KMS-11 (cell line): Measurements from ENCODE around the gene TSEN2.

Experiments
- H2AFZ ChIP-seq: fragments of 200-600 bp; sonication (generic); 2 replicates; pipeline ENCODE4 v1.6.1; 2016; ENCODE audit warnings: antibody characterized with exemption, mixed run types, low read depth
- H3K27ac ChIP-seq: fragments of 200-600 bp; sonication (generic); 2 replicates; pipeline ENCODE4 v1.6.1; 2016; ENCODE audit warnings: mild to moderate bottlenecking, mixed run types
- H3K27me3 ChIP-seq: fragments of 200-600 bp; sonication (generic); 2 replicates; pipeline ENCODE4 v1.6.1; 2017; ENCODE audit warnings: mild to moderate bottlenecking, low read depth, mixed run types, moderate library complexity; ENCODE audit not compliant: insufficient read depth
- H3K36me3 ChIP-seq: fragments of 200-600 bp; sonication (generic); 2 replicates; pipeline ENCODE4 v1.6.1; 2017; ENCODE audit warnings: mild to moderate bottlenecking, mixed run types; ENCODE audit not compliant: insufficient read depth
- H3K4me1 ChIP-seq: fragments of 200-600 bp; sonication (generic); 2 replicates; pipeline ENCODE4 v1.6.1; 2016; ENCODE audit warnings: mild to moderate bottlenecking, low read depth, mixed run types; ENCODE audit not compliant: poor library complexity, severe bottlenecking
- H3K4me2 ChIP-seq: fragments of 200-600 bp; sonication (generic); 2 replicates; pipeline ENCODE4 v1.7.0; 2016; ENCODE audit warnings: mild to moderate bottlenecking, mixed run types
- H3K4me3 ChIP-seq: fragments of 200-600 bp; sonication (generic); IDR thresholded peaks from 2 replicates; pipeline ENCODE4 v1.6.1; 2017; ENCODE audit warnings: low read depth, low read length, mixed read lengths; ENCODE audit not compliant: insufficient read depth
- H3K79me2 ChIP-seq: fragments of 200-600 bp; sonication (generic); 2 replicates; pipeline ENCODE4 v1.6.1; 2016; ENCODE audit warnings: low read depth, mixed run types; ENCODE audit not compliant: insufficient read depth
- H3K9ac ChIP-seq: fragments of 200-600 bp; sonication (generic); 2 replicates; pipeline ENCODE4 v1.6.1; 2016; ENCODE audit warnings: mild to moderate bottlenecking, mixed run types
- H4K20me1 ChIP-seq: fragments of 200-600 bp; sonication (generic); 2 replicates; pipeline ENCODE4 v1.6.1; 2016; ENCODE audit warnings: mild to moderate bottlenecking, mixed run types; ENCODE audit not compliant: insufficient read depth
- TF ChIP-seq, protein P1 (sequence below): fragments of 200-600 bp; sonication (generic); conservative IDR thresholded peaks from 2 replicates; pipeline ENCODE4 v1.6.1; 2017; ENCODE audit warnings: low read depth, mild to moderate bottlenecking, antibody characterized with exemption, low read length, moderate library complexity, mixed read lengths

TSEN2 gene

DNA sequence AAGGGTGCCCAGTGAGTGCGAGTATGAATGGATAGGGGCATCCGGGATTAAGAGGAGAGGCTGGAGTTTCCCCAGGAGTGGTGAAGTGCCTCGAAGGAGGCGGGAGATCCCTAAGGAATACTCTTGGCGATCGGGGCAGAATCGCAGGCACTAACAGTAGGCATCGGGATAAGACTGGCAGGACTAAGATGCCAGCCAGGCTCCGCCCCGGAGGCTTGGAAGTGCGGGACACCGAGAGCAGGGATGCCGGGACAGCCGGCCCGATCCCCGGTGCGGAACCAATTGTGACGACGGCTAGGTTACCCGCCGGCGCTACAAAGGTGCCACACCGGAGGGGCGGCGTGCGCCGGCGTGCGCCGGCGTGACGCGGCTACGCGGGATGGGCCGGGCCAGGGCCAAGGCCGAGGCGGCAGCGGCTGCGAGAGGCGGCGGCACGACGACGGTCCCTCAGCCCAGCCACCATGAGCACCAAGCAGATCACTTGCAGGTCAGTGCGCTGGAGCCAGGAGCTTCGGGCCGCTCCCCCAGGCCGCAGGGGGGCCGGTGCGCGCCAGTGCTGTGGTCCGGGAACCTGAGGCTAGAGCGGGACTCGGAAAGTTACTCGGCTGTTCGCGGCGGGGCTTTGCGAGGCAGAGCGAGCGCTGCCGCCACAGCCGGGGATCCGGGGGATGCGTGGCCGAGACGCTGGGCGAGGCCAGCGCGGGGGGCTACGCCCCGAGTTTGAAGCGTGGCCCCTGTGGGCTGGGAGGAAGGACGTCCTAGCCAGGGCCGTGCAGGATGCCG, 72.6 kb downstream of the TSEN2 start, which contains the start of gene MKRN2:
TSS of gene MKRN2 (plus strand) at position 398 of the 783 bp plus-strand sequence. CDS start at position 462, 64 bp downstream.
- H3K79me2 ChIP-seq, result peaks cover 44% of the 10 kb centered on the region
- H3K9ac ChIP-seq, result peak within 1 kb of the TSS; percentile 69; the same call in 1 of the 2 replicates
- peaks cover 9% of the 10 kb centered on the region; the same call in 1 of the 2 replicates for H4K20me1 ChIP-seq
- H2AFZ ChIP-seq, result peak within 1 kb of the TSS; percentile 97
- H3K36me3 ChIP-seq, result no peaks in the 10 kb centered on the region
- H3K4me3 ChIP-seq, result no peak within 1 kb of the TSS
- H3K27ac ChIP-seq, result peak within 1 kb of the TSS; percentile 63
- H3K4me2 ChIP-seq, result peak within 1 kb of the TSS; percentile 78
- H3K4me1 ChIP-seq, result peaks cover 32% of the 10 kb centered on the region
- no peaks in the 10 kb centered on the region for H3K27me3 ChIP-seq
- TF ChIP-seq, protein P1, sequence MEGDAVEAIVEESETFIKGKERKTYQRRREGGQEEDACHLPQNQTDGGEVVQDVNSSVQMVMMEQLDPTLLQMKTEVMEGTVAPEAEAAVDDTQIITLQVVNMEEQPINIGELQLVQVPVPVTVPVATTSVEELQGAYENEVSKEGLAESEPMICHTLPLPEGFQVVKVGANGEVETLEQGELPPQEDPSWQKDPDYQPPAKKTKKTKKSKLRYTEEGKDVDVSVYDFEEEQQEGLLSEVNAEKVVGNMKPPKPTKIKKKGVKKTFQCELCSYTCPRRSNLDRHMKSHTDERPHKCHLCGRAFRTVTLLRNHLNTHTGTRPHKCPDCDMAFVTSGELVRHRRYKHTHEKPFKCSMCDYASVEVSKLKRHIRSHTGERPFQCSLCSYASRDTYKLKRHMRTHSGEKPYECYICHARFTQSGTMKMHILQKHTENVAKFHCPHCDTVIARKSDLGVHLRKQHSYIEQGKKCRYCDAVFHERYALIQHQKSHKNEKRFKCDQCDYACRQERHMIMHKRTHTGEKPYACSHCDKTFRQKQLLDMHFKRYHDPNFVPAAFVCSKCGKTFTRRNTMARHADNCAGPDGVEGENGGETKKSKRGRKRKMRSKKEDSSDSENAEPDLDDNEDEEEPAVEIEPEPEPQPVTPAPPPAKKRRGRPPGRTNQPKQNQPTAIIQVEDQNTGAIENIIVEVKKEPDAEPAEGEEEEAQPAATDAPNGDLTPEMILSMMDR, result no peak

DNA sequence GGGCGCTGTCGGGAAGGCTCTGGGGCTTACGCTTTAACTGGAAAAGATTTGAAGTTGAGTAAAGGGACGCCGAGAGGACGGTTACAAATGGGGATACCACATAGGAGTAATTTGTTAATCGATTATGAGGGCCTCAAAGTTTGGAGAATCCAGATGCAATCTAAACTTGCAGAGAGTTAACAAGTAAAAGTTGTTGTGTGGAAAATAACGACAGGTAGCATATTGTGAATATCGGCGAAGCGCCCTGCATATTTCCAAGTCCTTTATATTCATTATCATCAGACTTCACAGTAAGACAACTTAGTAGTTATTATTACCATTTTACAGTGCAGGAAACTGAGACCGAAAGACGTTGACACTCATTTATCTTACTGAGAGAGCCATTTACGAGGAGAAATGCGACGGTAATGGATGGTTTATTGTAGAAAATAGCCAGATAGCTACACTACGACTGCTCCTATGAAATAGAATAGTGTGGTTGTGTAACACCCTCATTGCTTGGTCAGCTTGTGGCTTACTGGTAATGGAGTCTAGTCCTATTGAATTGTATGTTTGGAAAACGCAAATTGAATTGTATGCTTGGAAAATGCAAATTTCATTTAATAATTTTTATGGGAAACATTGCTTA, 73.3 kb downstream of the TSEN2 start:
- H3K4me1 ChIP-seq, result peaks cover 32% of the 10 kb centered on the region
- H3K4me2 ChIP-seq, result peak overlapping the region; percentile 78
- no peaks in the 10 kb centered on the region for H3K27me3 ChIP-seq
- H3K4me3 ChIP-seq, result no peak overlapping the region
- TF ChIP-seq, protein P1, result no peak
- peak overlapping the region; percentile 97 for H2AFZ ChIP-seq
- peaks cover 9% of the 10 kb centered on the region; the same call in 1 of the 2 replicates for H4K20me1 ChIP-seq
- H3K27ac ChIP-seq, result peak overlapping the region; percentile 63
- H3K9ac ChIP-seq, result peak overlapping the region; percentile 69; the same call in 1 of the 2 replicates
- no peaks in the 10 kb centered on the region for H3K36me3 ChIP-seq
- H3K79me2 ChIP-seq, result peaks cover 44% of the 10 kb centered on the region

DNA sequence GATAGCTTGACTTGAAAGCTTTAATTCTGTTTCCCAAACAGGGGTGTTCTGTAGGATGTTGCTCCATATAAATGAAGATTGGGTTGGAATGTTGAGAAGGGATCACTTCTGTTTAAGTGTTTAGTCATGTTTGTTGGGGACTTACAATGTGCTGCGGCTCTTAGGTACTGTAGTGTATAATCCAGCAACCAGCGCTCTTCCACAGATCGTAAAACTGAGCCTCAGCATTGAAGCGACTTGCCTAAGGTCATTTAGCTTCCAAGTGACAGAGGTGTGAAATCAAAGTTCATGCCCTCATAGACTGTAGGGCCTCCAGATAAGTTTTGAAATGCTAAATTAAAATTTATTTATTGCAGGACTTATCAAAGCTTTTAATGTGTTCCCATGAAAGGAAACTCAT, 74.4 kb downstream of the TSEN2 start:
- no peaks in the 10 kb centered on the region for H3K27me3 ChIP-seq
- peaks cover 32% of the 10 kb centered on the region for H3K4me1 ChIP-seq
- no peaks in the 10 kb centered on the region for H3K36me3 ChIP-seq
- peaks cover 46% of the 10 kb centered on the region for H3K79me2 ChIP-seq
- no peak overlapping the region for H3K9ac ChIP-seq
- H4K20me1 ChIP-seq, result peaks cover 9% of the 10 kb centered on the region; the same call in 1 of the 2 replicates
- no peak overlapping the region for H3K27ac ChIP-seq
- peak overlapping the region; percentile 78; the same call in 1 of the 2 replicates for H3K4me2 ChIP-seq
- H3K4me3 ChIP-seq, result no peak overlapping the region
- TF ChIP-seq, protein P1, result no peak
- no peak overlapping the region for H2AFZ ChIP-seq

DNA sequence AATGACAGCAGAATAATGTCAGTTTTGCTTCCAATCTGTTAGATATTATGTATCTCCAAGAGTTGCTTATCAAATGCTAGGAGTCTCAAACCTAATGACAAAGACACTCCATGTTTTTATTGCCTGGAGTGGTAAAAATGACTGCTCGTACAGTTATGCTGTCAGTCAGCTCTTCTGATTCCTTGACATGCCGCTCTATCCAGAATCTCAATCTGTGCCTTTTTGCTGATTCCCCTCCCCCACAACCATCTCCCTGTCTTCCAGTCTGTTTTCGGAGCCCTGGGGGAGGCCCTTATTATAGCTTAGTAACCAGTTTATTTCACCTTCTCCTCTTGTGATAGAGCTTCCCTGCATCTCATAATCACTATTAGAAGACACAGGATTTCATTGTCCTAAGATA, 75.2 kb downstream of the TSEN2 start:
- no peak overlapping the region for H3K9ac ChIP-seq
- no peak overlapping the region for H3K4me2 ChIP-seq
- no peaks in the 10 kb centered on the region for H3K27me3 ChIP-seq
- peaks cover 9% of the 10 kb centered on the region; the same call in 1 of the 2 replicates for H4K20me1 ChIP-seq
- H3K4me3 ChIP-seq, result no peak overlapping the region
- no peaks in the 10 kb centered on the region for H3K36me3 ChIP-seq
- H3K79me2 ChIP-seq, result peaks cover 54% of the 10 kb centered on the region
- H3K27ac ChIP-seq, result no peak overlapping the region
- peaks cover 32% of the 10 kb centered on the region for H3K4me1 ChIP-seq
- no peak overlapping the region for H2AFZ ChIP-seq
- TF ChIP-seq, protein P1, result no peak
